AG09309 (cell line): ENCODE results near the gene WDR5.

Experiments used
- DNase-seq: peaks from one replicate; pipeline ENCODE4 v3.0.0-alpha.2; 2010; ENCODE audit warnings: low read depth
- H3K4me3 ChIP-seq: 2 replicates; pipeline ENCODE4 v1.5.1; 2011; ENCODE audit warnings: mild to moderate bottlenecking, low read depth, low read length, moderate library complexity; ENCODE audit not compliant: control insufficient read depth
- TF ChIP-seq, protein P1 (sequence below): IDR thresholded peaks from 2 replicates; pipeline ENCODE4 v1.5.1; 2011; ENCODE audit warnings: mild to moderate bottlenecking, low read depth, low read length, inconsistent platforms; ENCODE audit not compliant: insufficient read depth, control insufficient read depth; ENCODE audit errors: missing control alignments

Gene WDR5

DNA sequence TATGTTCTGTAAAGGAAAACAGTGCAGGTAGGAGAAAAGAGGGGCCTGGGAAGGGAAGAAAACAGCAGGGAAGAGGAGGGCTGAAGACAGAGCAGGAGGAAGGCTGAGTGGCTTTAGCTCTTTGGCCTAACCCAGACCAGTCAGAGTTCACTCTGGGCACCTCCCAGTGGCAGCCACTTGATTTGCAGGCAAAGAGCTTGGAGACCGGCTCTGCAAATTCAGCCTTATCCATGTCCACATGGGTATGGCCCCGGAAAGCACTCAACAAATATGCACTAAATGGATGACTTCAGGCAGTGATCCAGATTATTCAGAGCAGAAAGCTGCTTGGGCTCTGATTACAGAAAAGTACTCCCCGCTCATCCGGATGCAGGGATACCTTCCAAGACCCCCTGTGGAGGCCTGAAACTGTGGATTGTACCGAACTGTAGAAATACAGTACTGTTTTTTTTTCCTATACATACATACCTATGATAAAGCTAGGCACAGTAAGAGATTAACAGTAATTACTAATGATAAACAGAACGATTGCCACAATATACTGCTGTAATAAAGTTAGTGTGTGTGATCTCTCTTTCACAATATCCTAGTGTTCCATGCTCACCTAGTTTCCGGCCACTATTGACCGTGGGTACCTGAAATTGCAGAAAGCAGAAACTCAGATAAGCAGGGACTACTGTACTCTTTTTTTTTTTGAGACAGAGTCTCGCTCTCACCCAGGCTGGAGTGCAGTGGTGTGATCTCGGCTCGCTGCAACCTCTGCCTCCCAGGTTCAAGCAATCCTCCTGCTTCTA, 33.1 kb downstream of the WDR5 start:
- DNase-seq, result no peak
- no peak overlapping the region for H3K4me3 ChIP-seq
- TF ChIP-seq, protein P1, sequence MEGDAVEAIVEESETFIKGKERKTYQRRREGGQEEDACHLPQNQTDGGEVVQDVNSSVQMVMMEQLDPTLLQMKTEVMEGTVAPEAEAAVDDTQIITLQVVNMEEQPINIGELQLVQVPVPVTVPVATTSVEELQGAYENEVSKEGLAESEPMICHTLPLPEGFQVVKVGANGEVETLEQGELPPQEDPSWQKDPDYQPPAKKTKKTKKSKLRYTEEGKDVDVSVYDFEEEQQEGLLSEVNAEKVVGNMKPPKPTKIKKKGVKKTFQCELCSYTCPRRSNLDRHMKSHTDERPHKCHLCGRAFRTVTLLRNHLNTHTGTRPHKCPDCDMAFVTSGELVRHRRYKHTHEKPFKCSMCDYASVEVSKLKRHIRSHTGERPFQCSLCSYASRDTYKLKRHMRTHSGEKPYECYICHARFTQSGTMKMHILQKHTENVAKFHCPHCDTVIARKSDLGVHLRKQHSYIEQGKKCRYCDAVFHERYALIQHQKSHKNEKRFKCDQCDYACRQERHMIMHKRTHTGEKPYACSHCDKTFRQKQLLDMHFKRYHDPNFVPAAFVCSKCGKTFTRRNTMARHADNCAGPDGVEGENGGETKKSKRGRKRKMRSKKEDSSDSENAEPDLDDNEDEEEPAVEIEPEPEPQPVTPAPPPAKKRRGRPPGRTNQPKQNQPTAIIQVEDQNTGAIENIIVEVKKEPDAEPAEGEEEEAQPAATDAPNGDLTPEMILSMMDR, result no peak

DNA sequence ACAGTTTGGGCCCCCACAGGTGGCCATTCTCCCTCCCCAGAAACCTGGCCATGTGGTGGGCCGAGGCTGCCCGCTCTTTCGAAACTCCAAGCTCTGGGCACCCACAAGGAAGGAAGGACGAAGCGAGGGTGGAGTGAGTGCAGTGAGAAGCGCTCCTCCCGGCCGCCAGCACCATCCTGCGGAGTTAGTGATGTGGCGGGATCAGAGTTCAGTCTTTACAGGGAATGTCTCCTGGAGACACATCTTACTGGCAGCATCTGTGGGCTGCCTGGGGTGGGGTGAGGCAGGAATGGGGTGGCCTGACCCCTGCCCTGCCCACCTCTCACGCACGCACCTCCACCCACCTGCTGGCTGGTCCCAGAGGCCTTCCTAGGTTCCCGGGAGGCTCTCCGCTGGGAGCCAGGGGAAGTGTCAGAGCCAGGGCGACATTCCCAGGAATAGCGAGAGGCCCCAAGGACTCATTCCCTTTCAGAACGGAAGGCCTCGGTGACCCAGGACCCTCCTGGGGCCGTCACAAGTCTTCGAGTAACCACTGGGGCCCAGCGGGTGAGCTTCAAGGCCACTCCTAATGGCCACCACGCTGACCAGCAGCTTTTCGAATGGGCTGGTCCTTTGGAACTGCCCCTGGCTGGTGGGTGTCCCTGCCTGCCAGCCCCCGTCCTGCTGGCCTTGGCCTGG, 34.0 kb downstream of the WDR5 start:
- TF ChIP-seq, protein P1, result no peak
- H3K4me3 ChIP-seq, result no peak overlapping the region
- DNase-seq, result no peak

DNA sequence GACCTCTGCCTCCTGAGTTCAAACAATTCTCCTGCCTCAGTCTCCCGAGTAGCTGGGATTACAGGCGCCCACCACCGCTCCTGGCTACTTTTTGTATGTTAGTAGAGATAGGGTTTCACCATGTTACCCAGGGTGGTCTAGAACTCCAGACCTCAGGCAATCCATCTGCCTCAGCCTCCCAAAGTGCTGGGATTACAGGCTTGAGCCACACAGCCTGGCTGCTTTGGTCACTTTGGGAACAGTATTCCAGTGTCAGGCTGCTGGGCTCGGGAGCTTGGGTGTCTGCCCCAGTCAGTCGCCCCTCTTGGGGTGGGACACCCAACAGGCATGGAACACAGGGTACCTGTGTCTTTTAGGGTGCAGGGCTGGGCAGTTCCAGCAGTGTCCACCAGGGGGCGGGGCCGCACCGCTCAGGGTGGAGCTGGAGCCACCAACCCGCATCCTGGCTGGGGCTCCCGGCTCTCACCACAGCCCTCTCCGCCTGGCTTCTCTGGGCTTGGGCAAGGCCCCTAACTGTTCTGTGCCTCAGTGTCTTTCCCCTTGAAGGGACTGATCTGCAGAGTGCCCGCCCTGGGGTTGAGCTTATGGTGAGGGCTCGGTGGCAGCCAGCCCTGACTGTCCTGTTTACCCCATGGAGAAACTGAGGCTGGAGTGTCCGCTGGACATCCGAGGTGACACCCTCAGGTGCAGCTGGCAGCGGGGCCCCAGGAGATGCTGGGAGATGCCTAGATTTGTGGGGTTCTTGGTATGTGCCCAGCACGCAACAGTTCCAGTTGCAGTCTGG, 34.8 kb downstream of the WDR5 start:
- TF ChIP-seq, protein P1, result no peak
- H3K4me3 ChIP-seq, result no peak overlapping the region
- no peak for DNase-seq

GRCh38 chr9:134171316-134172197, 35.7 kb downstream of the WDR5 start:
- no peak overlapping the region for H3K4me3 ChIP-seq
- peak; percentile 45 for DNase-seq
- TF ChIP-seq, protein P1, result no peak

GRCh38 chr9:134172198-134173126, 36.6 kb downstream of the WDR5 start:
- no peak for DNase-seq
- TF ChIP-seq, protein P1, result no peak
- no peak overlapping the region for H3K4me3 ChIP-seq
